ENCODE measurements around the gene GJA1. TPM values are rescaled to one million over a fixed set of nuclear protein-coding genes. Genes with fewer than 3 reads are reported as not detected.

GJA1 gene
- total RNA-seq, 1 experiment from 2014 or later, result 15.2 TPM

GRCh38 chr6:121491576-121491975 is 56.1 kb downstream of the GJA1 start:
- ATAC-seq (no peak), DNase-seq (no peak)
- Histone ChIP-seq H3K36me3 (ENCODE audit: low read depth, low read length) (no peaks in the 10 kb centered on the region), H3K9ac (ENCODE audit: low read length) (no peak overlapping the region), H3K27ac (ENCODE audit: low read length) (no peak overlapping the region), H3K79me2 (ENCODE audit: low read length) (no peaks in the 10 kb centered on the region), H2AFZ (ENCODE audit: low read length) (no peak overlapping the region), H3F3A (ENCODE audit: low read length, unreplicated experiment) (no peaks in the 10 kb centered on the region), H3K27me3 (ENCODE audit: low read length) (no peaks in the 10 kb centered on the region), H3K4me3 (ENCODE audit: low read length) (no peak overlapping the region), H3K9me2 (replicated peaks; ENCODE audit: low read length) (no peaks in the 10 kb centered on the region), H4K20me1 (ENCODE audit: low read length) (no peaks in the 10 kb centered on the region), H3K4me2 (ENCODE audit: low read length) (no peak overlapping the region), H3K9me3 (ENCODE audit: low read length) (no peaks in the 10 kb centered on the region), H3K4me1 (ENCODE audit: insufficient read depth, low read length) (no peaks in the 10 kb centered on the region; the same call in 1 of the 2 replicates)
- intact Hi-C loops (cut with micrococcal nuclease), result no loop called here
- CTCF ChIA-PET, result no interaction called here
- POLR2A ChIA-PET (ENCODE audit: unreplicated experiment), result no interaction called here
- BruUV-seq (replicated peaks), result no TSS peak
- no peak for TF ChIP-seq EZH2phosphoT487 (IDR thresholded peaks at IDR 0.05; ENCODE audit: borderline replicate concordance, low read length)
- no peak for TF ChIP-seq EZH2 (IDR thresholded peaks at IDR 0.05; ENCODE audit: low read length, unreplicated experiment)
- TF ChIP-seq CTCF (conservative IDR thresholded peaks at IDR 0.05; ENCODE audit: low read depth, low read length), result no peak

GRCh38 chr6:121492536-121492935 is 57.1 kb downstream of the GJA1 start:
- H3K27ac ChIP-seq (ENCODE audit: low read length), result no peak overlapping the region
- TF ChIP-seq EZH2 (IDR thresholded peaks at IDR 0.05; ENCODE audit: low read length, unreplicated experiment), result no peak
- no peak for TF ChIP-seq EZH2phosphoT487 (IDR thresholded peaks at IDR 0.05; ENCODE audit: borderline replicate concordance, low read length)
- no peak for TF ChIP-seq CTCF (conservative IDR thresholded peaks at IDR 0.05; ENCODE audit: low read depth, low read length)

GRCh38 chr6:121497970-121498375 is 62.5 kb downstream of the GJA1 start:
- Histone ChIP-seq H3K4me1 (ENCODE audit: insufficient read depth, low read length) (no peaks in the 10 kb centered on the region), H4K20me1 (ENCODE audit: low read length) (no peaks in the 10 kb centered on the region), H2AFZ (ENCODE audit: low read length) (no peak overlapping the region), H3K36me3 (ENCODE audit: low read depth, low read length) (no peaks in the 10 kb centered on the region), H3K4me2 (ENCODE audit: low read length) (no peak overlapping the region), H3K9me2 (replicated peaks; ENCODE audit: low read length) (no peaks in the 10 kb centered on the region), H3K9ac (ENCODE audit: low read length) (no peak overlapping the region), H3F3A (ENCODE audit: low read length, unreplicated experiment) (no peaks in the 10 kb centered on the region), H3K27me3 (ENCODE audit: low read length) (no peaks in the 10 kb centered on the region), H3K79me2 (ENCODE audit: low read length) (no peaks in the 10 kb centered on the region), H3K4me3 (ENCODE audit: low read length) (no peak overlapping the region), H3K9me3 (ENCODE audit: low read length) (no peaks in the 10 kb centered on the region), H3K27ac (ENCODE audit: low read length) (no peak overlapping the region)
- ATAC-seq (no peak), DNase-seq (no peak)
- ChIA-PET POLR2A (ENCODE audit: unreplicated experiment) (no interaction called here), CTCF (no interaction called here)
- BruUV-seq (replicated peaks), result no TSS peak
- intact Hi-C loops (cut with micrococcal nuclease), result no loop called here
- TF ChIP-seq CTCF (conservative IDR thresholded peaks at IDR 0.05; ENCODE audit: low read depth, low read length), result no peak
- no peak for TF ChIP-seq EZH2phosphoT487 (IDR thresholded peaks at IDR 0.05; ENCODE audit: borderline replicate concordance, low read length)
- TF ChIP-seq EZH2 (IDR thresholded peaks at IDR 0.05; ENCODE audit: low read length, unreplicated experiment), result no peak

More at GRCh38 chr6:121492536-121492935, 57.1 kb downstream of the GJA1 start:
- H2AFZ ChIP-seq (ENCODE audit: low read length), result no peak overlapping the region
- no peaks in the 10 kb centered on the region for H3K27me3 ChIP-seq (ENCODE audit: low read length)
- no peaks in the 10 kb centered on the region for H3K9me3 ChIP-seq (ENCODE audit: low read length)
- H3K4me3 ChIP-seq (ENCODE audit: low read length), result no peak overlapping the region
- no peaks in the 10 kb centered on the region; the same call in 1 of the 2 replicates for H3K4me1 ChIP-seq (ENCODE audit: insufficient read depth, low read length)
- H3K4me2 ChIP-seq (ENCODE audit: low read length), result no peak overlapping the region
- no peaks in the 10 kb centered on the region for H3F3A ChIP-seq (ENCODE audit: low read length, unreplicated experiment)
- no peaks in the 10 kb centered on the region for H3K36me3 ChIP-seq (ENCODE audit: low read depth, low read length)
- BruUV-seq (replicated peaks), result no TSS peak
- no peaks in the 10 kb centered on the region for H4K20me1 ChIP-seq (ENCODE audit: low read length)
- CTCF ChIA-PET, result no interaction called here
- DNase-seq (no peak), ATAC-seq (no peak)
- intact Hi-C loops (cut with micrococcal nuclease), result no loop called here
- no peaks in the 10 kb centered on the region for H3K79me2 ChIP-seq (ENCODE audit: low read length)
- POLR2A ChIA-PET (ENCODE audit: unreplicated experiment), result no interaction called here
- H3K9me2 ChIP-seq (replicated peaks; ENCODE audit: low read length), result no peaks in the 10 kb centered on the region
- no peak overlapping the region for H3K9ac ChIP-seq (ENCODE audit: low read length)

Data from PC-3 (cell line).